HG03442 (cell line): Measurements from ENCODE around the gene NECAP2.

Experiments
- ATAC-seq: cut with Tn5 transposase; IDR thresholded peaks from one replicate; pipeline ENCODE4 v1.9.1; 2021; ENCODE audit warnings: mild to moderate bottlenecking, moderate library complexity; ENCODE audit not compliant: unreplicated experiment

NECAP2 gene

GRCh38 chr1:16440470-16441281 lies at the start of gene NECAP2:
TSS of gene NECAP2 (plus strand) at chr1:16440724. CDS start at chr1:16440762, 38 bp downstream.
- ATAC-seq, result peak; percentile 74

- ATAC-seq, result no peak
These were observed 49.1 kb upstream of the NECAP2 start for GRCh38 chr1:16391411-16391810.

GRCh38 chr1:16392740-16393569 lies 47.6 kb upstream of the NECAP2 start:
- ATAC-seq, result no peak

GRCh38 chr1:16393570-16394521 lies 46.7 kb upstream of the NECAP2 start:
- no peak for ATAC-seq

- no peak for ATAC-seq
These were observed 45.5 kb upstream of the NECAP2 start for GRCh38 chr1:16394977-16395376.

GRCh38 chr1:16396591-16396990 lies 43.9 kb upstream of the NECAP2 start:
- no peak for ATAC-seq

GRCh38 chr1:16397120-16397519 lies 43.4 kb upstream of the NECAP2 start:
- no peak for ATAC-seq

- no peak for ATAC-seq
These were observed 42.1 kb upstream of the NECAP2 start for GRCh38 chr1:16398371-16398953.

- ATAC-seq, result no peak
These were observed 37.8 kb upstream of the NECAP2 start for GRCh38 chr1:16402742-16403141.

- ATAC-seq, result no peak
These were observed 35.1 kb upstream of the NECAP2 start for GRCh38 chr1:16405441-16405840.

GRCh38 chr1:16406868-16407267 lies 33.7 kb upstream of the NECAP2 start:
- ATAC-seq, result no peak

- ATAC-seq, result no peak
These were observed 30.9 kb upstream of the NECAP2 start for GRCh38 chr1:16409536-16410152.

GRCh38 chr1:16410803-16411202 lies 29.7 kb upstream of the NECAP2 start:
- no peak for ATAC-seq

- no peak for ATAC-seq
These were observed 27.3 kb upstream of the NECAP2 start for GRCh38 chr1:16413191-16413590.

- ATAC-seq, result no peak
These were observed 21.6 kb upstream of the NECAP2 start for GRCh38 chr1:16418823-16419425.

- no peak for ATAC-seq
These were observed 20.0 kb upstream of the NECAP2 start for GRCh38 chr1:16420424-16421118.

- ATAC-seq, result no peak
These were observed 19.3 kb upstream of the NECAP2 start for GRCh38 chr1:16421201-16421600.

GRCh38 chr1:16422041-16422440 lies 18.5 kb upstream of the NECAP2 start:
- no peak for ATAC-seq
